RCC 7860 (cell line): Measurements from ENCODE around the gene RGPD4.
A peak's percentile ranks its signal among the peaks of the same experiment; 100 is the strongest.
"Not testable (repeated sequence)": the region's sequence is repeated elsewhere in the genome, so short reads cannot be mapped to it uniquely, and the experiment has no call there.

Source experiments
- DNase-seq: peaks from one replicate; pipeline ENCODE4 v3.0.0-alpha.2; 2015; ENCODE audit warnings: low spot score
- FAIRE-seq: peaks from 2 replicates; lab custom pipeline; 2012; peaks lifted over from hg19 to GRCh38; lab: Jason Lieb, UNC

The RGPD4 gene

GRCh38 chr2:107916696-107917370 lies 90.1 kb downstream of the RGPD4 start:
- DNase-seq, result not testable (repeated sequence)

GRCh38 chr2:107927034-107927534 lies 100.4 kb downstream of the RGPD4 start:
- no peak for FAIRE-seq
- no peak for DNase-seq

More at GRCh38 chr2:107916696-107917370, 90.1 kb downstream of the RGPD4 start:
- not testable (repeated sequence) for FAIRE-seq

DNA sequence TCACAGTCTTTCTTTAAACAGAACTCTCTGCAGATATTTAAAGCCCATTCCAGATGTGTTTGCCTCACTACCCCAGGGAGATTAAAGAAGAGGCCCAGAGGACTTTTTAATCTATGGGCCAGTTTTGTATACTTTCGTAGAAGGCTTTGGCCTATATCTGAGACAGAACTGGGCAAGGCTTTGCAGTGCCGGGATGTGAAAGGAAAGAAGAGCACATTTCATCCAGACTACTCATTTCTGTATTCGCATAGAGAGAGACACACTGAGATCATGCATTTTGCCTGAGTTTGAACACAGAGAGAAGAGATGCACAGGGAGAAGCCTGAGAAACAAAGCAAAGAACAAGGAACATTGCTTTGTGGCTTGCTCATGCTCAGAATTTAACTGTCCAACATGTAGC lies 104.7 kb downstream of the RGPD4 start:
- DNase-seq (no peak), FAIRE-seq (no peak)

- FAIRE-seq (no peak), DNase-seq (no peak)
Measured at GRCh38 chr2:107932488-107932887, 105.8 kb downstream of the RGPD4 start.

DNA sequence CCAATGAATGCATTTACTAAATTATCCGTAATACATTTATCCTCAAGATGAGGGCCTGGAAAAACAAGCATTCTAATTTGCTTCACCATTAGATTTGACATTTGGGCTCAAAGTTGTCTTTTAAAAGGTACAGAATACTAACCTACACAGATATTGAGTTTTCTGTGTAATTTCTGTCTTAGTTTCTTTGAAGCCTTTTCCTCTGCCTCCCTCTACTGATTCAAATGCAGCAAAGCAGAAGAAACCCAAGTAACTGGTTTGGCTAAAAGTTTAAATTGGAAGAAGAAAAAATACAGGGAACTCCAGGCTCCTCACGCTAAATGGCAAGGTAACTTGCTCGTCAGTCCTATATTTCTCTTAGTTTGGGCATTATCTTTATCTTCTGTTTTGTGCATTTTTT lies 106.3 kb downstream of the RGPD4 start:
- FAIRE-seq (no peak), DNase-seq (no peak)

- FAIRE-seq (peak; percentile 5), DNase-seq (peak; percentile 15)
Measured at GRCh38 chr2:107936433-107937359, 110.0 kb downstream of the RGPD4 start.
